ENCODE measurements around the gene ADAMTS18.

DNA sequence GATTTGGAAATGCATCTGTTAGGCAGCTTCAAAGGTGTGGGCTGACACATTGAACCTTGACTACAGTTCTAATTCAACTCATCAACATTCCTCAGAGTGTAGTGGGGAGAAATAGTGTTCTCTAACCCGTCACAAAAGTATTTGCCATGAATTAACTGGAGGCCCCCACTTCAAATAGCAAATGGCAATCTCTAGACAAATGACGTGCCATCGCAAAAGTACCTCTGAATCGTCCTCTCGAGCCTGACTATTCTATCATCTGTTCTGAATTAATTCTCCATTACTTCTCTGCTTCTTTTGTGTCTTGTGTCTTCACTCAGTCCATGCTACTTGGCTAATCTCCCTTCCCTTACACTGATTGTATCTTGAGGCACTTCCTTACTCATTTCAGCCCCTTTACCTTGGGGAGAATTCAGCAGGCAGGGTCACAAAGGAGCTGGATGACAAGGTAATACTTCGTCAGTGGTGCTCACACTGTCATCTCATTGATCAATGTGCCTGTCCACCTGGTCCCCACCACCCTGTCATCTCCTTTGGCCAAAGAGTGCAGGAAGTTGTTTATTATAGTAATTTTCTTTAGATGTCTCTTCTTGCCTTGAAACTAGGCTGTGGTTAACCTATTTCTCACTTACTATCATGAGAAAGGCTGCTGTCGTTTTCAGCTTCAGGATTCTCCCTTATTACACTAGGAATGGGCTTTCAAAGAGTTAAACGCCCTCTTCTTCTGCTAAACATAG lies 127.2 kb downstream of the ADAMTS18 start:
- TF ChIP-seq EZH2phosphoT487 (IDR thresholded peaks at IDR 0.05; ENCODE audit: borderline replicate concordance, low read length) (no peak), CTCF (conservative IDR thresholded peaks at IDR 0.05; ENCODE audit: low read depth, low read length) (no peak), EZH2 (IDR thresholded peaks at IDR 0.05; ENCODE audit: low read length, unreplicated experiment) (no peak)
